BJ (cell line): Measurements from ENCODE around the gene CWF19L1. TPM values are rescaled to one million over a fixed set of nuclear protein-coding genes. Genes with fewer than 3 reads are reported as not detected.

Experiments used
- CTCF ChIA-PET: fragments of 350-600 bp; formaldehyde crosslinking; extraction: SDS; loops from one replicate; lab custom pipeline; 2021; ENCODE audit warnings: antibody characterized with exemption, inconsistent platforms; lab: Yijun Ruan, JAX
- POLR2A ChIA-PET: fragments of 300-600 bp; sonication (Branson Sonifier 250); formaldehyde crosslinking; extraction: SDS; loops from one replicate; lab custom pipeline; 2021; ENCODE audit warnings: antibody characterized with exemption; lab: Charles Lee
- DNase-seq: peaks from one replicate; pipeline ENCODE4 v3.0.0-alpha.2; 2011; ENCODE audit warnings: low read depth
- H3K27me3 ChIP-seq: 2 replicates; pipeline ENCODE4 v1.6.0; 2011; ENCODE audit warnings: low read length; ENCODE audit not compliant: control insufficient read depth, insufficient read depth
- H3K36me3 ChIP-seq: 2 replicates; pipeline ENCODE4 v1.5.1; 2011; ENCODE audit warnings: low read length; ENCODE audit not compliant: control insufficient read depth, insufficient read depth
- H3K4me3 ChIP-seq: 2 replicates; pipeline ENCODE4 v1.5.1; 2011; ENCODE audit warnings: low read depth, mild to moderate bottlenecking, control low read depth, low read length
- CTCF ChIP-seq: IDR thresholded peaks from 2 replicates; pipeline ENCODE4 v1.5.1; 2011; ENCODE audit warnings: low read depth, mild to moderate bottlenecking, control low read depth, inconsistent platforms, low read length, moderate library complexity; ENCODE audit not compliant: insufficient read depth
- polyA plus RNA-seq: library from polyadenylated mRNA; depleted of rRNA; stranded (reverse); fragments of >200 nt; gene quantifications from 2 replicates; pipeline ENCODE4 v1.2.3, GENCODE V29; 2011

CWF19L1 gene
- polyA plus RNA-seq, 1 experiment: 14.9 TPM

- H3K27me3 ChIP-seq: no peaks in the 10 kb centered on the region
- no peak for TF ChIP-seq CTCF
- CTCF ChIA-PET: no interaction called here
- H3K4me3 ChIP-seq: peak overlapping the region; percentile 98
- no peak for DNase-seq
- POLR2A ChIA-PET: no interaction called here
- peaks cover 3% of the 10 kb centered on the region for H3K36me3 ChIP-seq
These were observed 80.9 kb downstream of the CWF19L1 start for GRCh38 chr10:100186253-100187212.

GRCh38 chr10:100185364-100186252 is 81.8 kb downstream of the CWF19L1 start, which contains the start of gene ERLIN1:
ERLIN1 (minus strand) TSS chr10:100186029; CDS start chr10:100185626, 403 bp downstream.
- CTCF ChIA-PET: interaction anchor here (1.1 to 1.8 kb wide), 2 partner anchors 10 to 339 kb away, joined by 3 read pairs; no protein-coding TSS in a partner anchor
- Histone ChIP-seq H3K27me3 (no peaks in the 10 kb centered on the region), H3K36me3 (no peaks in the 10 kb centered on the region; the same call in 1 of the 2 replicates), H3K4me3 (peak within 1 kb of the TSS; percentile 98)
- no peak for TF ChIP-seq CTCF
- peak; percentile 56 for DNase-seq
- POLR2A ChIA-PET: no interaction called here

GRCh38 chr10:100184840-100185239 is 82.6 kb downstream of the CWF19L1 start:
- no peaks in the 10 kb centered on the region for H3K27me3 ChIP-seq
- POLR2A ChIA-PET: no interaction called here

GRCh38 chr10:100184426-100184825 is 83.0 kb downstream of the CWF19L1 start:
- Histone ChIP-seq H3K36me3 (no peaks in the 10 kb centered on the region), H3K4me3 (peak overlapping the region; percentile 98), H3K27me3 (no peaks in the 10 kb centered on the region)
- ChIA-PET CTCF (interaction anchor here (1.1 to 1.8 kb wide), 2 partner anchors 11 to 338 kb away, joined by 3 read pairs; no protein-coding TSS in a partner anchor), POLR2A (no interaction called here)
- TF ChIP-seq CTCF: no peak
- DNase-seq: no peak

More at GRCh38 chr10:100184840-100185239, 82.6 kb downstream of the CWF19L1 start:
- Histone ChIP-seq H3K4me3 (peak overlapping the region; percentile 98), H3K36me3 (no peaks in the 10 kb centered on the region; the same call in 1 of the 2 replicates)
- no peak for TF ChIP-seq CTCF
- DNase-seq: no peak
- CTCF ChIA-PET: interaction anchor here (1.1 to 1.8 kb wide), 2 partner anchors 11 to 339 kb away, joined by 3 read pairs; no protein-coding TSS in a partner anchor
